Measurements from ENCODE around the gene NXF2.
"Not testable (repeated sequence)": the region's sequence is repeated elsewhere in the genome, so short reads cannot be mapped to it uniquely, and the experiment has no call there.

Gene NXF2

GRCh38 chrX:102246893-102247292 is at the start of gene NXF2:
Gene NXF2 (plus strand): TSS chrX:102247167. CDS start chrX:102307079, 59,912 bp downstream.
- not testable (repeated sequence) for DNase-seq

GRCh38 chrX:102207940-102208339 is 39.0 kb upstream of the NXF2 start:
- not testable (repeated sequence) for DNase-seq

GRCh38 chrX:102214986-102215385 is 32.0 kb upstream of the NXF2 start, which contains the start of gene TCP11X1:
Gene TCP11X1 (plus strand): TSS chrX:102215301.
- DNase-seq: not testable (repeated sequence)

- DNase-seq: not testable (repeated sequence)
Observed at GRCh38 chrX:102216497-102216896, 30.5 kb upstream of the NXF2 start.

- not testable (repeated sequence) for DNase-seq
Observed at GRCh38 chrX:102235678-102236077, 11.3 kb upstream of the NXF2 start.

GRCh38 chrX:102240265-102240664 is 6.7 kb upstream of the NXF2 start:
- DNase-seq: not testable (repeated sequence)

GRCh38 chrX:102272231-102272630 is 25.3 kb downstream of the NXF2 start:
- not testable (repeated sequence) for DNase-seq

- DNase-seq: no peak
Observed at GRCh38 chrX:102338162-102338561, 91.2 kb downstream of the NXF2 start.

- DNase-seq: no peak
Observed at GRCh38 chrX:102339312-102340298, 92.6 kb downstream of the NXF2 start.

GRCh38 chrX:102341867-102342266 is 94.9 kb downstream of the NXF2 start:
- DNase-seq: no peak

GRCh38 chrX:102345916-102346315 is 98.9 kb downstream of the NXF2 start:
- DNase-seq: peak; percentile 66
